HG03354 (cell line): Measurements from ENCODE around the gene CEP162.
"Not testable (repeated sequence)": the region's sequence is repeated elsewhere in the genome, so short reads cannot be mapped to it uniquely, and the experiment has no call there.

Source experiments
- ATAC-seq: cut with Tn5 transposase; IDR thresholded peaks from one replicate; pipeline ENCODE4 v1.9.1; 2021; ENCODE audit warnings: mild to moderate bottlenecking; ENCODE audit not compliant: unreplicated experiment, poor library complexity, severe bottlenecking

CEP162 gene

DNA sequence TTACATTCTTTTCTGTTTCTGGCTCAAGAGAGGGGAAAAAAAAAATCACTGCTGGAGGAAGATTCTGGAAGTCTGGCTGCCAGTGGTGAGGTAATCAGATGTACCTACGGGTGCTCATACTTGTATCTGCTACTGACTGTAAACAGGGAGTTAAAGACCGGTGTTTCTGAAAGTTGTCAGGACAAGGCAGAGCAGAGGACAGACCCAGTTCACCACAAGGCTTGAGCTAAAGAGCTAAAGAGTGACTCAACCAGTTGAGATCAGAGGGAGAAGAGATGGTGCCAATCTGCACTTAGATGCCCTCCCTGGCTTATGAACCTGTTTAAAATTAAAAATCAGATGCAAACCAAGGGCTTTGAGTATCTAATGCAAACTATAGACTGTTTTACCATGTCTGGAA is 55.4 kb downstream of the CEP162 start:
- no peak for ATAC-seq

DNA sequence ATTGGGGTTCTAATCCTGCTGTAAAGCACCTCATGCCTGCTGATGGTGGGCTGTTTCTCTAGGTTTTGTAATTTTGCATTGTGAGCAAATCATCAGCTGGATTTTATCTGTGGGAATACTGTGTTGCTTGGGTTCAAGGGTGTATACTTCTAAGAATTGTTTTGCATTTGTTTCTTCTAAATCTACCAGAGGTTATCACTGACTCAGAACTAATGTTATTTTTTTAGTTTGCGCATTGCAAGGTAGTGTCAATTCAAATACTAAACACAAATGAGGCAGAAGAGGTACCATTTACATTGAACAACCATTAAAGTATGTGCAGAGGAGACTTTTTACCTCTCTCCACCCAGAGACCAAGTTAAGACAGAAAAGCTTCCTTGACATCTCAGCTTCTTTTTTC is 60.0 kb downstream of the CEP162 start:
- no peak for ATAC-seq

DNA sequence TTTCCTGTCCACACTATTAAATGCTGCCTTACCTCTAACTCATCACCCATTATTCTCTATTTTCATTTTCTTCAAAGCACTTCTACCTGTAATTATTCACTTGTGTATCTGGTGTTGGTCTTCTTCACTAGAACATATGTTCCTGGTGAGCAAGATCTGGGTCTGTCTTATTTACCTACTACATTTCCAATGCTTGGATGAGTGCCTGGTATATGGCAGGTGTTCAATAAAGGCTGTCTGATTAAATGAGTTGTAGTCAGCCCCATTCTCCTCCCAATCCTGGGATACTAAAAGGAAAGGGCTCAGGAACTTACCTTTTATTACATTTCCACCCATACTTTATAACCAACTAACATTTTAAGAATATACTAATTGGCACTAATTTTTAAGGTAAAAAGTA is 61.0 kb downstream of the CEP162 start:
- ATAC-seq = no peak

DNA sequence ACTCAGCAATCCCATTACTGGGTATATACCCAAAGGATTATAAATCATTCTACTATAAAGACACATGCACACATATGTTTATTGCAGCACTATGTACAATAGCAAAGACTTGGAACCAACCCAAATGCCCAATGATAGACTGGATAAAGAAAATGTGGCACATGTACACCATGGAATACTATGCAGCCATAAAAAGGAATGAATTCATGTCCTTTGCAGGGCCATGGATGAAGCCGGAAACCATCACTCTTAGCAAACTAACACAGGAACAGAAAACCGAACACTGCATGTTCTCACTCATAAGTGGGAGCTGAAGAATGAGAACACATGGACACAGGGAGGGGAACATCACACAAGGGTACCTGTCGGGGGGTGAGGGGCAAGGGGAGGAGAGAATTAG is 63.1 kb downstream of the CEP162 start:
- ATAC-seq = not testable (repeated sequence)

DNA sequence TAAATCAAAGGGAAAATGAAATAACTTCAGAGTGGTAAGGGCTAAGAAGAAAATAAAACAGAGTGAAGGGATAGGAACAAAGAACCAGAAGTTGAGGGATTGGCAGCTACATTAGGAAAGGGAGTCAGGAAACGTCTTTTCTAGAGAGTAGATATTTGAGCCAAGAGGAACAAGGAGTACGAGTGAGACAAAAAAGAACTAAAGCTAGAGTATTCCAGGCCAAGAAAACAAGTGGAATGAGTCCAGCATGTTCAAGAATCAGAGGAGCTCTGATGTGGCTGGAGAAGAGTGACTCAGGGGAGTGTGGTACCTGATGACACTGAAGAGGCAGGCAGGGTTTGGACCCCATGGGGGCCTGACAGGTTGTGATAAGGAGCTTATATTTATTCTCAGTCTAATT is 66.3 kb downstream of the CEP162 start:
- no peak for ATAC-seq

DNA sequence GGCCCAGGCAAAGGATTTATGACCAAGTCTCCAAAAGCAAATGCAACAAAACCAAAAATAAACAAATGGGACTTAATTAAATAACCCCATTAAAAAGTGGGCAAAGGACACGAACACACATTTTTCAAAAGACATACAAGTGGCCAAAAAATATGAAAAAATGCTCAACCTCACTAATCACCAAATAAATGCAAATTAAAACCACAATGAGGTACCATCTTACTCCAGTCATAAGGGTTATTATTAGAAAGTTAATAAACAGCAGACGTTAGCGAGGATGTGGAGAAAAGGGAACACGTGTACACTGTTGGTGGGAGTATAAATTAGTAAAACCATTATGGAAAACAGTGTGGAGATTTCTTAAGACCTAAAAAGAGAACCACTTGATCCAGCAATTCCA is 71.1 kb downstream of the CEP162 start:
- ATAC-seq = no peak

DNA sequence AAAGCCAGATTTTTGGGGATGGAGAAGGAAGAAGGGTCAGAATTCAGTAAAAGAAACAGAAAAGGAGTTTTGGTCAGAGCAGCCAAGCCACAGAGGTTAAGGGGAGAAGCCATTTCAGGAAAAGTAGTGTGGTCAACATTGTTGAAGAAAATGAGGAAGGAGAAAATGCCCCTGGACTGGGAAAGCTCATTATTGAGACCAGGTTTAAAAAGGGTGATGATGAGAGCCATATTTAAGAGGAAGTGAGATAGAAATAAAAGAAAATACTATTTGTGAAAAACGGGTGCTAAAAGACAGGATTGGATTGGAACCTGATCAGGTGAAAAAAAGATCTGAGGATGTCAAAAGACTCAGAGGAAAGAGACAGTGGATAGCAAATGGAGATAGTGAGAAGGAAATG is 75.8 kb downstream of the CEP162 start:
- ATAC-seq = no peak

DNA sequence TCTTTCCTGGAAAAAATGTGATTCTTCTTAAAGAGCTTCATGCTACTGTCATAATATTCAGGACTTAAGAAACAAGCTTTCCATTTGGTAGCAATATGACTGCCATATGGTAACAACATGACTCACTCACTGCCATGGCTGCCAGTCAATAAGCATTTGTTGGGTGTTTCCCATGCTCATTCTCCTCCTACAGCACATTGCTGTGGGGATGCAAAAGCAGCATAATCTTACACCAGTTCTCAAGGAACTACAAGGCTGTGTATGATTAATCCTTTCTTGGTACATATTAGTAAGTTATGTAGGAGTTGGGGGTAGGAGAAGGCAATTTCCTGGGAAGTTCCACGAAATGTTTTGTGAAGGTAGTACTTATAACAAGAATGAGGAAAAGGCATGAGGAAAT is 76.7 kb downstream of the CEP162 start:
- ATAC-seq = peak; percentile 68

DNA sequence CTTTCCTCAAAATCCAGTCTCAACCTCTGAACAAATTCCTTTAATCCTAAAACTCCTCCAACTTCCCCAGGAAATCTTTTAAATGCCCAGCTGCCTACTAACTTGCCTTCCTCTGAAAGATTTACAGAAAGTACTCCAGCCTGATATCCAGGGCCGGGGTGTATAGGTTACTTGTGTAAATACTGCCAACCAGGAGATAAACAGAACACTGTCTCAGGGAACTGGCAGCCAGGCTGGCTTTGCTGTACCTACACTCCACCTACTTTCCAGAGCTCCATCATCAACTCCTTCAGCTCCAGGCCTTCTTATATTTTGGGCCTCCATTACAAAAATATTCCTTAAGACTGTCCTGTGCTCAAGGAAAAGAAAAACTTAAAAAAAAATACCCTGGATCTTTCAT is 85.9 kb downstream of the CEP162 start:
- no peak for ATAC-seq

DNA sequence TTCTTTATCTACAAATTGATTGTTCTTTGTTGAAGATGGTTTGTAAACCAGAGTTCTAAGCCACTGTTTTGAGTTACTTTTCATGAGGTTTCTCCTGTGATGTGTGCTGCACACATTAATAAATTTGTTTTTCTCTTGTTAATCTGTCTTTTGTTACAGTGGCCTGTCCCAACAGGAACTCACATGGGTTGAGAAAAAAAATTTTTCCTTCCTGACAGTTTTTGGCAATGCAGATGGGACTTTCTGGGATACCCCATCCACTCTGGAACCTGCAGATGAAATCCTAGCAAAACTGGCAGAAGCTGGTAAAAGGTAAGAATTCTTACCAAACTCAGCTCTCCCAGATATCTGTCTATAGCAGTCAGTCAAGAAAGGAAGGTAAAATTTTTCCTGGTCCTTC is 88.1 kb downstream of the CEP162 start:
- no peak for ATAC-seq

DNA sequence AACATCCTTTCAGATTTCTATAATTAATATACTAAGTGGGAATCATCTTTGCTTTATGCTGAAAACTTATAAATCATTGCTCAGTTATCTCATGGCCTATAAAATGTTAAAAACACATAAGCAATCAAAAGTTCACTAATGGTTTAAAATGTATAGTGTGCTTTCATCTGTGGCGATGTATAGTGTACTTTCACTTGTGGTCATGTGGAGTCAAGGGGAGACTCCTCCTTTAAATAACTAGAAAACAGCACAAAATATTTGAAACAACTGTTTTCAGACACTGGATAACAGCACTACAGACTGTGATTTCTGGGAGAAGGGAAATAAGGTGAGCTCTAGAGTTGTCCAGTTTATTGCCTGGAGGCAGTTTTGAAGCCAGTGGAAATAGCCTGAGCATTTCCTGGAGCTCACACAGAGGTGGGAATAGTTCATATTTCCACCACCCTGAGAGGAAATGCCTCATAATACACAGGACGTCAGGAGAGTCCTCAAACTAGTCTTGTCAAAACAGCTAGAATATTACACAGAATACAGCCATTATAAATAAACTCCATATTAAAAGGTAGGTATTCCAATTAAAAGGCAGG is 89.4 kb downstream of the CEP162 start:
- no peak for ATAC-seq

DNA sequence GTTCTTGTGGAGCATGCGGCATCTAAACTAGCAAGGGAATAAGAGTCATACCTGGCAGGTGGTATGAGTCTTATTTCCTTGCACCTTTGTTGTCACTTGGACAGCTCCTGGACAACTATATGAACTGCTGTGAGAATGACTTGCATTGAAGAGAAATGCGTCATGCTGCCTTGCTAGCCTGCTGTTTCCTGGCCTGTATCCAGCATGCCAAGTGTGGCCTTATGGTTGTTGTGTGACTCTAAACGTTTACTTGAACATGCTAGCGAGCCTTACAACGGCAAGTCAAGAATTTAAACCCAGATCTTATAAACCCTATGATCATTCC is 90.4 kb downstream of the CEP162 start:
- ATAC-seq = no peak

DNA sequence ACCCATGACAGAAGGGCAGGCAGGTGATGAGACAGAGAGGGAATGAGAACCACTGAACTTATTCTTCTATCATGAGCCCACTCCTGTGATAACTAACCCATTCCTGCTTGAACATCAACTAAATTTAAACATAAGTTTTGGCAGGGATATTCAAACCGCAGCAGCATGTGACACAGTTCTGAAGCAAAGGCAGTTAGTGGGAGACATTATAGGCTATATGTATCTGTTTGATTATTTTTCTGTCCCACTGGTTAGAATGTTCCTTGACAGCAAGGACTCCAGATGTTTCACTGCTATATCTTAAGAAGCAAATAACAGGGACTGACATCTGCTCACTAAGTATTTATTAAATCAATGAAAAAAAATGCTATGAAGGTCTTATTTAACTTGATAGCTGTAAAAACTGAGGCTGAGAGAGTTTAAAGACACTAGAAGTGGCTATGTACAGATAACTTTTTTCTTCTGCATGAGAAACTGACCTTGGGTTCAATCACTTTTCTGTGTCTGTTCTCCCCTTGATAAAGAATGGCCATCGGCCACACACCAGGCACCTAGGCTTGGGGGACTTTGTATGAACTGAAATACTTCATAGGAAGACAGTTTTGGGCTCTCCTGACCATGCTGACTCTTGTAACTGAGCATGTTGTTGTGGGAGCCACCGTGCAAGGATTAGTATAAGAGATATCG is 90.9 kb downstream of the CEP162 start:
- no peak for ATAC-seq

DNA sequence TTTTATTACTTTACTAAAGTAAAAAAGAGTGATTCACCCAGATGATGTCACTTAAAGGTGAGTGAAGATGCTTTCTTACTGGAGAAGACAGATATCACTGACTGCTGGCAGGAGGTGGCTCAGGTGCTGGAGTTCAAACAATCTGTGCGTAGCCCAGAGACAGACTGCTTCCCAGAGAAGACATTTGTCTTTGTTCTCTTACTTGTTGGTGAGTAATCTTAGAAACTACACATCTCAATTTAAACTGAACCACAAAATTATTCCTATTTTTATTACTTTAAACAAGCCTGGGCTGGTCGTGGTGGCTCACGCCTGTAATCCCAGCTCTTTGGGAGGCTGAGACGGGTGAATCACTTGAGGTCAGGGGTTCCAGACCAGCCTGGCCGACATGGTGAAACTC is 92.2 kb downstream of the CEP162 start:
- no peak for ATAC-seq

DNA sequence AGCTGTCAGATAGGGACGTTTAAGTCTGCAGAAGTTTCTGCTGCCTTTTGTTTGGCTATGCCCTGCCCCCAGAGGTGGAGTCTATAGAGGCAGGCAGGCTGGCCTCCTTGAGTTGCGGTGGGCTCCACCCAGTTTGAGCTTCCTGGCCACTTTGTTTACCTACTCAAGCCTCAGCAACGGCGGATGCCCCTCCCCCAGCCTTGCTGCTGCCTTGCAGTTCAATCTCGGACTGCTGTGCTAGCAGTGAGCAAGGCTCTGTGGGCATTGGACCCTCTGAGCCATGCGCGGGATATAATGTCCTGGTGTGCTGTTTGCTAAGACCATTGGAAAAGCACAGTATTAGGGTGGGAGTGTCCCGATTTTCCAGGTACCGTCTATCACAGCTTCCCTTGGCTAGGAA is 94.1 kb downstream of the CEP162 start:
- ATAC-seq = not testable (repeated sequence)

DNA sequence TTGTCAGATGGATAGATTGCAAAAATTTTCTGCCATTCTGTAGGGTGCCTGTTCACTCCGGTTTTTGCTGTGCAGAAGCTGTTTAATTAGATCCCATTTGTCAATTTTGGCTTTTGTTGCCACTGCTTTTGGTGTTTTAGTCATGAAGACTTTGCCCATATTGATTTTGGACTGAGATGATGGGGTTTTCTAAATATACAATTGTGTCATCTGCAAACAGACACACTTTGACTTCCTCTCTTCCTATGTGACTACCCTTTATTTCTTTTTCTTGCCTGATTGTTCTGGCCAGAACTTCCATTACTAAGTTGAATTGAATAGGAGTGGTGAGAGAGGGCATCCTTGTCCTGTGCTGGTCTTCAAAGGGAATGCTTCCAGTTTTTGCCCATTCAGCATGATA is 97.9 kb downstream of the CEP162 start:
- not testable (repeated sequence) for ATAC-seq

DNA sequence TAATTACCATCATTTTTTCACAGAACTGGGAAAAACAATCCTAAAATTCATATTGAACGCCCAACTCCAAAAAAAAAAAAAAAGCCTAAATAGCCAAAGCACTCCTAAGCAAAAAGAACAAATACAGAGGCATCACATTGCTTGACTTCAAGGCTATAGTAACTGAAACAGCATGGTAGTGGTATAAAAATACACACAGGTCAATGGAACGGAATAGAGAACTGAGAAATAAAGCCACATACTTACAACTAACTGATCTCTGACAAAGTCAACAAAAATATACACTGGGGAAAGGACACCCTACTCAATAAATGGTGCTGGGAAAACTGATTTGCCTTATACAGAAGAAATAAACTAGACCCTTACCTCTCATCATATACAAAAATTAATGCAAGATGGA is 104.3 kb downstream of the CEP162 start:
- no peak for ATAC-seq

DNA sequence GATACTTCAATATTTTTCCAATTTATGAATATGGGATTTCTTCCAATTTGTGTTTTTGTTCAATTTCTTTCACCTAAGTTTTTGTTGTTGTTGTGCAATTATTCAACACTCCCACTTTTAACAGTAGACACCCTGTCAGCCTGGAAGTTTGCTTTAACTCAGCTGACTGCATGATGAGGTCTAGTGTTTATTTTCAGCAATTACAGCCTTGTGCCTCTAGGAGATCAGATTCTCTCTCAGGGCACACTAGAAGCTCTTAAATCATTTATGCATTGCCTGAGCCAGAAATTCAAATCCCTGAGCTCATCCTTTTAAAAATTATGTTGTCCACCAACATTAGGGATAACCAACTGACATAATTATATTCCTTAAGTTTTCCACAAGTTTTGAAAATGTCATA is 108.2 kb downstream of the CEP162 start:
- no peak for ATAC-seq

DNA sequence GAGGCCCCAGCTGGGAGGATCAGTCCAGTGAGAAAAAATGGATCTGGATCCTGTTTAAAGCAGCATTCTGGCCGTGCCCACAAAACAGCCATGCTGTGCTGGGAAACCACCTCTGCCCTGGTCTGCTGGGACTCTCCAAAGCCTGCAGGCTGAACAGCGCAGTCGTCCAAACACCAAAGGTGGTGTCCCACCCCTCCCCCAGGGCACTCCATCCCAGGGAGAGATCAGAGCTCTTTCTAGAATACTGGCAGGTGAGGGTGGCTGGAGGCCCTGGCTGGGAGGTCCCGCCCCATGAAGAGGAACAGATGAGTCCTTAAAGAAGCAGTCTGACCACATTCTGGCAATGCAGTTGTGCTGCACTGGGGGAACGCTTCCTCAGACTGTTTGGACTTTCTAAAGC is 109.3 kb downstream of the CEP162 start:
- no peak for ATAC-seq

DNA sequence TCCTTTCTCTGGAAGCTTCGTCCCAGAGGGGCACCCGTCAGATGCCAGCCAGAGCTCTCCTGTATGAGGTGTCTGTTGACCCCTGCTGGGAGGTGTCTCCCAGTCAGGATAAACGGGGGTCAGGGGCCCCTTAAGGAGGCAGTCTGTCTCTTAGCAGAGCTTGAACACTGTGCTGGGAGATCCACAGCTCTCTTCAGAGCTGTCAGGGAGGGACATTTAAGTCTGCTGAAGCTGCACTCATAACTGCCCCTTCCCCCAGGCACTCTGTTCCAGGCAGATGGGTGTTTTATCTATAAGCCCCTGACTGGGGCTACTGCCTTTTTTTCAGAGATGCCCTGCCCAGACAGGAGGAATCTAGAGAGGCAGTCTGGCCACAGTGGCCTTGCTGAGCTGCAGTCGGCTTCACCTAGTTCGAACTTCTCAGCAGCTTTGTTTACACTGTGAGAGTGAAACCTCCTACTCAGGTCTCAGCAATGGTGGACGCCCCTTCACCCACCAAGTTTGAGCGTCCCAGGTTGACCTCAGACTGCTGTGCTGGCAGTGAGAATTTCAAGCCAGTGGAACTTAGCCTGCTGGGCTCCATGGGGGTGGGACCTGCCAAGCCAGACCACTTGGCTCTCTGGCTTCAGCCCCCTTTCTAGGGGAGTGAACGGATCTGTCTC is 112.4 kb downstream of the CEP162 start:
- ATAC-seq = not testable (repeated sequence)

DNA sequence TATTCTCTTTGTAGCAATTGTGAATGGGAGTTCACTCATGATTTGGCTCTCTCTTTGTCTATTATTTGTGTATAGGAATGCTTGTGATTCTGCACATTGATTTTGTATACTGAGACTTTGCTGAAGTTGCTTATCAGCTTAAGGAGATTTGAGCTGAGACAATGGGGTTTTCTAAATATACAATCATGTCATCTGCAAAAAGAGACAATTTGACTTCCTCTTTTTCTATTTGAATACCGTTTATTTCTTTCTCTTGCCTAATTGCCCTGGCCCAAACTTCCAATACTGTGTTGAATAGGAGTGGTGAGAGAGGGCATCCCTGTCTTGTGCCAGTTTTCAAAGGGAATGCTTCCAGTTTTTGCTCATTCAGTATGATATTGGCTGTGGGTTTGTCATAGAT is 116.1 kb downstream of the CEP162 start:
- ATAC-seq = not testable (repeated sequence)

DNA sequence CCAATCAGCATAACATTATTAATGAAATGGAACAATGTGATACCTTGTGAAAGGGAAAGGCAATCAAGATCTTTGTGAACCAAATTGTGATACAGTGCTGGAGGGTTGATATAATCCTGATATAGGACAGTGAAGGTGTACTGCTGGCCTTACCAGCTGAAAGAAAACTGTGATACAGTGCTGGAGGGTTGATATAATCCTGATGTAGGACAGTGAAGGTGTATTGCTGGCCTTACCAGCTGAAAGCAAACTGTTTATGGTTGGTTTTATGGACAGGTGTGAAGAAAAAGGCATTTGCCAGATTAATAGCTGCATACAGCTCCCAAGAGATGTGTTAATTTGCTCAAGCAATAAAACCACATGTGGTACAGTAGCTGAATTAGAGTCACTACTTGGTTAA is 119.9 kb downstream of the CEP162 start:
- ATAC-seq = no peak
